Left renal cortex interstitium (tissue), 4 donors: ENCODE measurements around the gene NAGPA. TPM values are rescaled to one million over a fixed set of nuclear protein-coding genes. Genes with fewer than 3 reads are reported as not detected.

ENCODE experiments used
- DNase-seq, 4 donors: peaks; one replicate each; pipeline ENCODE4 v3.0.0-alpha.2; 2013; ENCODE audit warnings: low read depth in 4 of 4, low spot score in 2 of 4, missing footprints in 1 of 4
- polyA plus RNA-seq, 4 donors: library from polyadenylated mRNA; unstranded; fragments of 120-200 nt; gene quantifications; one replicate each; pipeline ENCODE4 v1.2.1, GENCODE V29; 2013; ENCODE audit not compliant: insufficient read length in 4 of 4

NAGPA gene
- polyA plus RNA-seq, 4 donors: 8.8 to 14.8 (median 11.5) TPM

- no peak for DNase-seq
Measured at GRCh38 chr16:5006348-5007193, 27.2 kb downstream of the NAGPA start.

GRCh38 chr16:5005916-5006315, 27.8 kb downstream of the NAGPA start:
- DNase-seq: no peak

GRCh38 chr16:5004311-5004710, 29.4 kb downstream of the NAGPA start:
- DNase-seq: no peak

- DNase-seq: no peak
Measured at GRCh38 chr16:5003828-5004227, 29.9 kb downstream of the NAGPA start.

- no peak for DNase-seq
Measured at GRCh38 chr16:5003211-5003610, 30.5 kb downstream of the NAGPA start.

GRCh38 chr16:5002699-5003143, 31.0 kb downstream of the NAGPA start:
- DNase-seq: no peak

GRCh38 chr16:5001986-5002385, 31.7 kb downstream of the NAGPA start:
- no peak for DNase-seq

GRCh38 chr16:5001571-5001970, 32.2 kb downstream of the NAGPA start:
- DNase-seq: no peak

- DNase-seq: no peak
Measured at GRCh38 chr16:5000573-5001001, 33.1 kb downstream of the NAGPA start.

- DNase-seq: no peak
Measured at GRCh38 chr16:4994719-4995434, 38.9 kb downstream of the NAGPA start.

GRCh38 chr16:4991754-4992153, 42.0 kb downstream of the NAGPA start:
- no peak for DNase-seq

- DNase-seq: no peak
Measured at GRCh38 chr16:4990415-4990814, 43.3 kb downstream of the NAGPA start.

GRCh38 chr16:4989391-4990006, 44.2 kb downstream of the NAGPA start:
- DNase-seq: no peak

GRCh38 chr16:4988647-4989046, 45.1 kb downstream of the NAGPA start:
- no peak for DNase-seq

- DNase-seq: no peak
Measured at GRCh38 chr16:4987580-4988374, 46.0 kb downstream of the NAGPA start.

- DNase-seq: no peak
Measured at GRCh38 chr16:4987250-4987579, 46.5 kb downstream of the NAGPA start.

GRCh38 chr16:4984174-4984990, 49.4 kb downstream of the NAGPA start:
- no peak for DNase-seq

- DNase-seq: no peak
Measured at GRCh38 chr16:4982056-4982867, 51.5 kb downstream of the NAGPA start.

GRCh38 chr16:4981473-4981872, 52.3 kb downstream of the NAGPA start:
- no peak for DNase-seq
